Prostate gland (tissue), 2 donors: ENCODE data around the gene TANGO6. TPM values are rescaled to one million over a fixed set of nuclear protein-coding genes. Genes with fewer than 3 reads are reported as not detected.
A peak's percentile ranks its signal among the peaks of the same experiment; 100 is the strongest.

Source experiments
- DNase-seq: peaks from one replicate; pipeline ENCODE4 v3.0.0-alpha.2; 2019; ENCODE audit warnings: low spot score
- H3K27ac ChIP-seq, 2 donors: fragments of 200-600 bp; sonication (generic); 2 replicates each; pipeline ENCODE4 v1.5.1; 2017 to 2019
- H3K27me3 ChIP-seq: fragments of 200-600 bp; sonication (generic); replicated peaks from 2 replicates; pipeline ENCODE4 v1.5.1; 2019; ENCODE audit not compliant: insufficient read depth
- H3K36me3 ChIP-seq, 2 donors: fragments of 200-600 bp; sonication (generic); 1 replicate in 1 of 2; 2 replicates in 1 of 2; pipeline versions ENCODE4 v1.5.1 to v1.8.1; 2017 to 2019
- H3K4me1 ChIP-seq: fragments of 200-600 bp; sonication (generic); replicated peaks from 2 replicates; pipeline ENCODE4 v1.5.1; 2019
- H3K4me3 ChIP-seq, 2 donors: fragments of 200-600 bp; sonication (generic); 2 replicates each; pipeline ENCODE4 v1.5.1; 2017 to 2019
- H3K9me3 ChIP-seq: fragments of 200-600 bp; sonication (generic); 2 replicates; pipeline ENCODE4 v1.5.1; 2017
- CTCF ChIP-seq, 4 experiments: fragments of 200-600 bp in 2 of 4; fragments of 450-650 bp in 2 of 4; sonication (generic) in 2 of 4; IDR thresholded peaks; 1 replicate in 3 of 4; 2 replicates in 1 of 4; pipeline ENCODE4 v1.5.1; 2016 to 2019; ENCODE audit warnings: antibody characterized with exemption in 4 of 4, mild to moderate bottlenecking in 2 of 4, moderate library complexity in 2 of 4
- POLR2A ChIP-seq: fragments of 450-650 bp; IDR thresholded peaks from one replicate; pipeline ENCODE4 v1.6.1; 2016; ENCODE audit warnings: antibody characterized with exemption, mild to moderate bottlenecking
- POLR2AphosphoS5 ChIP-seq: sonication (generic); formaldehyde crosslinking; IDR thresholded peaks from one replicate; pipeline ENCODE4 v1.6.1; 2017; ENCODE audit warnings: antibody characterized with exemption
- WGBS: methylation state at CpG from one replicate; pipeline ENCODE4 v1.1.5; 2018; 5-methylcytosine and 5-hydroxymethylcytosine counted together
- intact Hi-C: fragments of 100-400 bp; cut with DNase I; formaldehyde crosslinking; loops from one replicate; pipeline ENCODE4 v1.14.2; 2022
- total RNA-seq, 2 donors: library from RNA; depleted of rRNA; stranded (reverse); fragments of >200 nt; gene quantifications; one replicate each; pipeline ENCODE4 v1.1.0, GENCODE V29; 2016

TANGO6 gene
- total RNA-seq, 2 donors from 2014 or later = 13.1 to 28.6 TPM

- no peak overlapping the region for H3K4me3 ChIP-seq
- WGBS = 47% methylated on average over 2 of the region's 2 CpGs
- no peaks in the 10 kb centered on the region for H3K36me3 ChIP-seq
- no peaks in the 10 kb centered on the region for H3K27me3 ChIP-seq
- intact Hi-C loops = no loop called here
- DNase-seq = no peak
- H3K27ac ChIP-seq = no peak overlapping the region
- no peak for TF ChIP-seq POLR2AphosphoS5
- no peak for TF ChIP-seq CTCF (IDR thresholded peaks at IDR 0.05)
- no peak for TF ChIP-seq POLR2A
- no peaks in the 10 kb centered on the region for H3K9me3 ChIP-seq
- peaks cover 4% of the 10 kb centered on the region for H3K4me1 ChIP-seq
Observed at GRCh38 chr16:69084289-69084688, 241.0 kb downstream of the TANGO6 start.

GRCh38 chr16:69085032-69085695, 241.8 kb downstream of the TANGO6 start:
- DNase-seq = no peak
- Histone ChIP-seq H3K9me3 (no peaks in the 10 kb centered on the region), H3K4me1 (peaks cover 7% of the 10 kb centered on the region), H3K27ac (no peak overlapping the region), H3K4me3 (no peak overlapping the region), H3K27me3 (no peaks in the 10 kb centered on the region), H3K36me3 (no peaks in the 10 kb centered on the region)
- intact Hi-C loops = no loop called here
- TF ChIP-seq POLR2A (no peak), CTCF (IDR thresholded peaks at IDR 0.05) (no peak), POLR2AphosphoS5 (no peak)
- WGBS = 77% methylated on average over 5 of the region's 5 CpGs

- TF ChIP-seq POLR2A = no peak
- peak; percentile 69 for TF ChIP-seq POLR2AphosphoS5
- TF ChIP-seq CTCF (IDR thresholded peaks at IDR 0.05) = no peak
- no peaks in the 10 kb centered on the region for H3K9me3 ChIP-seq
- H3K4me1 ChIP-seq = peaks cover 7% of the 10 kb centered on the region
- no peaks in the 10 kb centered on the region for H3K36me3 ChIP-seq
- no peak overlapping the region for H3K4me3 ChIP-seq
- WGBS = 46% methylated on average over 3 of the region's 3 CpGs
- H3K27ac ChIP-seq = peak overlapping the region; percentile 63 to 82
- intact Hi-C loops = no loop called here
- no peaks in the 10 kb centered on the region for H3K27me3 ChIP-seq
- no peak for DNase-seq
Observed at GRCh38 chr16:69087161-69087581, 243.8 kb downstream of the TANGO6 start.

GRCh38 chr16:69088684-69089083, 245.4 kb downstream of the TANGO6 start:
- Histone ChIP-seq H3K4me1 (peaks cover 7% of the 10 kb centered on the region), H3K9me3 (no peaks in the 10 kb centered on the region), H3K27ac (peak overlapping the region in 1 of 2 donors; percentile 31), H3K27me3 (no peaks in the 10 kb centered on the region), H3K4me3 (no peak overlapping the region), H3K36me3 (no peaks in the 10 kb centered on the region)
- DNase-seq = no peak
- WGBS = 58% methylated on average over 4 of the region's 4 CpGs
- TF ChIP-seq POLR2AphosphoS5 = no peak
- no peak for TF ChIP-seq POLR2A
- TF ChIP-seq CTCF (IDR thresholded peaks at IDR 0.05) = no peak
- intact Hi-C loops = no loop called here
